ENCODE results near the gene NTRK3.

The NTRK3 gene

GRCh38 chr15:88262064-88262463 is 5.5 kb upstream of the NTRK3 start:
- H3K27me3 ChIP-seq (ENCODE audit: insufficient read depth, low read length, poor library complexity, severe bottlenecking), result no peaks in the 10 kb centered on the region
- no peaks in the 10 kb centered on the region for H3K4me1 ChIP-seq (ENCODE audit: insufficient read depth, low read length, poor library complexity, severe bottlenecking)
- TF ChIP-seq EZH2phosphoT487 (IDR thresholded peaks at IDR 0.05; ENCODE audit: borderline replicate concordance), result no peak
- no peak for TF ChIP-seq CTCF (conservative IDR thresholded peaks at IDR 0.05; ENCODE audit: low read length)
- H3K9ac ChIP-seq (ENCODE audit: low read depth, low read length, poor library complexity, severe bottlenecking), result no peak overlapping the region
- H3K9me2 ChIP-seq (replicated peaks; ENCODE audit: low read depth, low read length), result no peaks in the 10 kb centered on the region
- no peaks in the 10 kb centered on the region for H3K9me3 ChIP-seq (ENCODE audit: insufficient read depth, low read depth, low read length)
- H3K4me3 ChIP-seq (ENCODE audit: low read length, poor library complexity, severe bottlenecking), result no peak overlapping the region
- no peaks in the 10 kb centered on the region for H3K79me2 ChIP-seq (ENCODE audit: insufficient read depth, low read length)
- H3K4me2 ChIP-seq (ENCODE audit: low read depth, low read length, poor library complexity, severe bottlenecking), result no peak overlapping the region
- H2AFZ ChIP-seq (ENCODE audit: low read length), result no peak overlapping the region
- H3F3A ChIP-seq (ENCODE audit: low read depth), result no peaks in the 10 kb centered on the region
- no peaks in the 10 kb centered on the region for H3K36me3 ChIP-seq (ENCODE audit: insufficient read depth, low read length)
- H4K20me1 ChIP-seq (ENCODE audit: insufficient read depth, low read length, poor library complexity, severe bottlenecking), result no peaks in the 10 kb centered on the region

GRCh38 chr15:88258093-88258641 is 1.6 kb upstream of the NTRK3 start:
- H3K4me3 ChIP-seq (ENCODE audit: low read length, poor library complexity, severe bottlenecking), result peak overlapping the region; percentile 85
- no peak overlapping the region for H2AFZ ChIP-seq (ENCODE audit: low read length)
- no peaks in the 10 kb centered on the region for H3K4me1 ChIP-seq (ENCODE audit: insufficient read depth, low read length, poor library complexity, severe bottlenecking)
- no peaks in the 10 kb centered on the region for H3F3A ChIP-seq (ENCODE audit: low read depth)
- no peaks in the 10 kb centered on the region for H3K27me3 ChIP-seq (ENCODE audit: insufficient read depth, low read length, poor library complexity, severe bottlenecking)
- H3K9ac ChIP-seq (ENCODE audit: low read depth, low read length, poor library complexity, severe bottlenecking), result no peak overlapping the region
- no peaks in the 10 kb centered on the region for H3K36me3 ChIP-seq (ENCODE audit: insufficient read depth, low read length)
- H3K79me2 ChIP-seq (ENCODE audit: insufficient read depth, low read length), result no peaks in the 10 kb centered on the region
- no peaks in the 10 kb centered on the region for H3K9me2 ChIP-seq (replicated peaks; ENCODE audit: low read depth, low read length)
- TF ChIP-seq EZH2phosphoT487 (IDR thresholded peaks at IDR 0.05; ENCODE audit: borderline replicate concordance), result no peak
- peak; percentile 63 for TF ChIP-seq CTCF (conservative IDR thresholded peaks at IDR 0.05; ENCODE audit: low read length)
- peak overlapping the region; percentile 58 for H3K4me2 ChIP-seq (ENCODE audit: low read depth, low read length, poor library complexity, severe bottlenecking)
- no peaks in the 10 kb centered on the region for H3K9me3 ChIP-seq (ENCODE audit: insufficient read depth, low read depth, low read length)
- no peaks in the 10 kb centered on the region for H4K20me1 ChIP-seq (ENCODE audit: insufficient read depth, low read length, poor library complexity, severe bottlenecking)

GRCh38 chr15:88257311-88258092 is 963 bp upstream of the NTRK3 start:
- no peaks in the 10 kb centered on the region for H3K36me3 ChIP-seq (ENCODE audit: insufficient read depth, low read length)
- no peaks in the 10 kb centered on the region for H3K27me3 ChIP-seq (ENCODE audit: insufficient read depth, low read length, poor library complexity, severe bottlenecking)
- no peaks in the 10 kb centered on the region for H3K4me1 ChIP-seq (ENCODE audit: insufficient read depth, low read length, poor library complexity, severe bottlenecking)
- peak overlapping the region; percentile 58 for H3K4me2 ChIP-seq (ENCODE audit: low read depth, low read length, poor library complexity, severe bottlenecking)
- H2AFZ ChIP-seq (ENCODE audit: low read length), result peak overlapping the region; percentile 76
- H3K9me3 ChIP-seq (ENCODE audit: insufficient read depth, low read depth, low read length), result no peaks in the 10 kb centered on the region
- H3K79me2 ChIP-seq (ENCODE audit: insufficient read depth, low read length), result no peaks in the 10 kb centered on the region
- no peaks in the 10 kb centered on the region for H4K20me1 ChIP-seq (ENCODE audit: insufficient read depth, low read length, poor library complexity, severe bottlenecking)
- no peaks in the 10 kb centered on the region for H3K9me2 ChIP-seq (replicated peaks; ENCODE audit: low read depth, low read length)
- peak overlapping the region; percentile 85 for H3K4me3 ChIP-seq (ENCODE audit: low read length, poor library complexity, severe bottlenecking)
- TF ChIP-seq EZH2phosphoT487 (IDR thresholded peaks at IDR 0.05; ENCODE audit: borderline replicate concordance) (no peak), CTCF (conservative IDR thresholded peaks at IDR 0.05; ENCODE audit: low read length) (no peak)
- peak overlapping the region; percentile 76 for H3K9ac ChIP-seq (ENCODE audit: low read depth, low read length, poor library complexity, severe bottlenecking)
- H3F3A ChIP-seq (ENCODE audit: low read depth), result no peaks in the 10 kb centered on the region

All from Loucy (cell line).